PFSK-1 (cell line): ENCODE results near the gene TCP11L2.

Experiments used
- FOXP2 ChIP-seq: optimal IDR thresholded peaks from 2 replicates; pipeline ENCODE3; 2011; ENCODE audit warnings: borderline replicate concordance, control low read depth, inconsistent platforms; ENCODE audit not compliant: insufficient read depth; ENCODE audit errors: extremely low read length, extremely low read depth
- POLR2AphosphoS5 ChIP-seq: IDR thresholded peaks from 2 replicates; pipeline ENCODE4 v1.6.1; 2012; ENCODE audit warnings: low read depth, mild to moderate bottlenecking, control low read depth, low read length, moderate library complexity
- SIN3A ChIP-seq: IDR thresholded peaks from 2 replicates; pipeline ENCODE4 v1.6.1; 2012; ENCODE audit warnings: mild to moderate bottlenecking, low read length, moderate library complexity, borderline replicate concordance; ENCODE audit not compliant: insufficient read depth
- TAF1 ChIP-seq: IDR thresholded peaks from 2 replicates; pipeline ENCODE4 v1.6.1; 2012; ENCODE audit warnings: low read length, control low read depth, borderline replicate concordance; ENCODE audit not compliant: insufficient read depth
- TF ChIP-seq, protein P1 (sequence below), 2 experiments: IDR thresholded peaks; 2 replicates each; pipeline versions ENCODE4 v1.6.1 to v1.8.0; 2011 to 2012; ENCODE audit warnings: low read depth in 2 of 2, low read length in 2 of 2, control low read depth in 1 of 2, inconsistent platforms in 1 of 2, mild to moderate bottlenecking in 1 of 2, moderate library complexity in 1 of 2; ENCODE audit not compliant: insufficient read depth in 1 of 2

TCP11L2 gene

DNA sequence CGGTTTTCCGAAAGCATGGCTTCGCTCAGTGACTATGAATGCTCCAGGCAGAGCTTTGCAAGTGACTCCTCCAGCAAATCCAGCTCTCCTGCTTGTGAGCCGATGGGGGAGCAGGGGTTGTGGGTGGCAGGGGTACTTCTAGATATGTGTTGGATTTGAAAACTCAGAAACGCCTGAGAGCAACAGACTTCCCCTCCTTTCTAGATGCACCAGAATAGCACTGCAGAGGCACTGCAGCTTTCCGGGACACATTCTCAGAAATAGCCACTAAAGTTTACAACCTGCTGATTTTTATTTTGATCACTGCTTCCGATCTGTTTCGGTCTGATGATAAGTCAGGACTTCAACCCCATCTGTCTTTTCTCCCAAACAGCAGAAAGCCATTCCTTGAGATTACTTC is 8.6 kb downstream of the TCP11L2 start:
- TF ChIP-seq SIN3A (no peak), POLR2AphosphoS5 (no peak), TAF1 (no peak), FOXP2 (no peak)
- TF ChIP-seq, protein P1, sequence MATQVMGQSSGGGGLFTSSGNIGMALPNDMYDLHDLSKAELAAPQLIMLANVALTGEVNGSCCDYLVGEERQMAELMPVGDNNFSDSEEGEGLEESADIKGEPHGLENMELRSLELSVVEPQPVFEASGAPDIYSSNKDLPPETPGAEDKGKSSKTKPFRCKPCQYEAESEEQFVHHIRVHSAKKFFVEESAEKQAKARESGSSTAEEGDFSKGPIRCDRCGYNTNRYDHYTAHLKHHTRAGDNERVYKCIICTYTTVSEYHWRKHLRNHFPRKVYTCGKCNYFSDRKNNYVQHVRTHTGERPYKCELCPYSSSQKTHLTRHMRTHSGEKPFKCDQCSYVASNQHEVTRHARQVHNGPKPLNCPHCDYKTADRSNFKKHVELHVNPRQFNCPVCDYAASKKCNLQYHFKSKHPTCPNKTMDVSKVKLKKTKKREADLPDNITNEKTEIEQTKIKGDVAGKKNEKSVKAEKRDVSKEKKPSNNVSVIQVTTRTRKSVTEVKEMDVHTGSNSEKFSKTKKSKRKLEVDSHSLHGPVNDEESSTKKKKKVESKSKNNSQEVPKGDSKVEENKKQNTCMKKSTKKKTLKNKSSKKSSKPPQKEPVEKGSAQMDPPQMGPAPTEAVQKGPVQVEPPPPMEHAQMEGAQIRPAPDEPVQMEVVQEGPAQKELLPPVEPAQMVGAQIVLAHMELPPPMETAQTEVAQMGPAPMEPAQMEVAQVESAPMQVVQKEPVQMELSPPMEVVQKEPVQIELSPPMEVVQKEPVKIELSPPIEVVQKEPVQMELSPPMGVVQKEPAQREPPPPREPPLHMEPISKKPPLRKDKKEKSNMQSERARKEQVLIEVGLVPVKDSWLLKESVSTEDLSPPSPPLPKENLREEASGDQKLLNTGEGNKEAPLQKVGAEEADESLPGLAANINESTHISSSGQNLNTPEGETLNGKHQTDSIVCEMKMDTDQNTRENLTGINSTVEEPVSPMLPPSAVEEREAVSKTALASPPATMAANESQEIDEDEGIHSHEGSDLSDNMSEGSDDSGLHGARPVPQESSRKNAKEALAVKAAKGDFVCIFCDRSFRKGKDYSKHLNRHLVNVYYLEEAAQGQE (IDR thresholded peaks at IDR 0.05; ENCODE audit: insufficient read depth in 1 of 2, low read depth in 2 of 2, low read length in 2 of 2): no peak

DNA sequence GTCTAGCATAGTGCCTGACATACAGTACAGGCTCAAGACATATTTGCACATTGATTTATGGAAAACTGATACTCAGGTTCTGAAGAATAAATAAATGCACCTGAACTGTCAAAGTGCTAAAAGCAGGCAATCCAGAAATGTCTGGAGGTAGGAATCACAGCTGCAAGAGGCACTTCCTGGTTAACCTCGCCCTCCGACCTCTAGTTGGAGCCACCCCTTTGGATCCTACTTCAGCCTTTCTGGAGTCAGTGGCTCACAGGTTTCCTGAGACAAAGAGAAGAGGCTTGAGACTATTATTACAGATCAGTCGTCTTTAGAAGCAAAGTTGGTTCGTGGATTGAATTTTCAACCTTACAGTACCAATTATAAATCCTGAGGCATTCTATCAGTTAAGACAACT is 13.0 kb downstream of the TCP11L2 start:
- TF ChIP-seq TAF1: no peak
- TF ChIP-seq SIN3A: no peak
- TF ChIP-seq POLR2AphosphoS5: no peak
- no peak for TF ChIP-seq FOXP2
- TF ChIP-seq, protein P1 (IDR thresholded peaks at IDR 0.05; ENCODE audit: insufficient read depth in 1 of 2, low read depth in 2 of 2, low read length in 2 of 2): no peak

GRCh38 chr12:106317406-106318082 is 15.0 kb downstream of the TCP11L2 start:
- no peak for TF ChIP-seq FOXP2
- TF ChIP-seq POLR2AphosphoS5: no peak
- TF ChIP-seq TAF1: no peak
- TF ChIP-seq, protein P1 (IDR thresholded peaks at IDR 0.05; ENCODE audit: insufficient read depth in 1 of 2, low read depth in 2 of 2, low read length in 2 of 2): no peak
- TF ChIP-seq SIN3A: no peak

DNA sequence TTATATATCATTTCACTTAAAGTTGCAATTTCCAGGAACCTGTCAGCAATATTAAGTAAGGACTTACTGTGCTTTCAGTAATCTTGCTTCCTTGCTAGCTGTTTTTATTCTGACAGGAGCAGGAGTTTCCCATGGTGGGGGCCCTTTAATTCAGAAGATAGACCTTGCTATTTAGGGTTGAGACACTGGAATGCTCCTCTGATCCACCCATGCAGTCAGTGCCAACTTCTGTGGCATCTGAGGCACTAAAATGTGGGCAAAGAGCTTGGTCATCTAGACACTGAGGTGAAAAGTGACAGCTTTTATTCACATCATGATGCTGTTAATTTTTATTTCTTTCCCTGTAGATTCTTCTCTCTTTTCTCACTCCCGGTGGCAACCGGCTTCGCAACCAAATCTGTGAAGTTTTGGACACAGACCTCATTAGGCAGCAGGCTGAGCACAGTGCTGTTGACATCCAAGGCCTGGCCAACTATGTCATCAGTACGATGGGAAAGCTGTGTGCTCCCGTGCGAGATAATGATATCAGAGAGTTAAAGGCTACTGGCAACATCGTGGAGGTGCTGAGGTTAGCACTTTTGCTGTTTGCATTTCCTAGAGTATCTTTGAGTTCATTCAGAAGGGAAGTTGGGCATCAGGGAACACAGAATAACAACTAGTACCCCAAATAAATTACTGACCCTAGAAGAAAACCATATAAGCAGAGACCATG is 18.8 kb downstream of the TCP11L2 start:
- TF ChIP-seq POLR2AphosphoS5 (no peak), SIN3A (no peak), TAF1 (no peak), FOXP2 (no peak)
- TF ChIP-seq, protein P1 (IDR thresholded peaks at IDR 0.05; ENCODE audit: insufficient read depth in 1 of 2, low read depth in 2 of 2, low read length in 2 of 2): no peak
